C4-2B (cell line): ENCODE data around the gene GPR183.

Experiments
- CTCF ChIP-seq: fragments of 450-650 bp; conservative IDR thresholded peaks from 2 replicates; pipeline ENCODE4 v1.5.1; 2017; ENCODE audit warnings: mild to moderate bottlenecking
- ZFX ChIP-seq: fragments of 450-650 bp; IDR thresholded peaks from 2 replicates; pipeline ENCODE4 v1.6.1; 2017

- no peak for TF ChIP-seq CTCF
- TF ChIP-seq ZFX: no peak
These were observed 50.9 kb downstream of the GPR183 start for GRCh38 chr13:99256283-99256682.
